BLaER1 treated with 17β-estradiol and CSF1 and Interleukin-3, amounts not matched to agents 10 nM and 100 nM (cell line): ENCODE measurements around the gene FSIP1.

Source experiments
- H3K27ac ChIP-seq, 11 experiments: shearing (Covaris generic); formaldehyde crosslinking; 2 replicates each; pipeline ENCODE4 v1.8.1; 2022
- H3K27me3 ChIP-seq, 11 experiments: shearing (Covaris generic); formaldehyde crosslinking; 2 replicates each; pipeline ENCODE4 v1.8.1; 2022
- H3K36me3 ChIP-seq, 11 experiments: shearing (Covaris generic); formaldehyde crosslinking; 2 replicates each; pipeline ENCODE4 v1.8.1; 2022
- H3K4me1 ChIP-seq, 10 experiments: shearing (Covaris generic); formaldehyde crosslinking; 2 replicates each; pipeline ENCODE4 v1.8.1; 2022
- H3K4me2 ChIP-seq, 11 experiments: shearing (Covaris generic); formaldehyde crosslinking; 2 replicates each; pipeline ENCODE4 v1.8.1; 2022
- H3K4me3 ChIP-seq, 10 experiments: shearing (Covaris generic); formaldehyde crosslinking; 2 replicates each; pipeline ENCODE4 v1.8.1; 2022
- H3K9ac ChIP-seq, 11 experiments: shearing (Covaris generic); formaldehyde crosslinking; 2 replicates each; pipeline ENCODE4 v1.8.1; 2022
- H3K9me3 ChIP-seq, 11 experiments: shearing (Covaris generic); formaldehyde crosslinking; replicated peaks in 1 of 11; 2 replicates each; pipeline ENCODE4 v1.8.1; 2022
- H4K20me1 ChIP-seq, 11 experiments: shearing (Covaris generic); formaldehyde crosslinking; 2 replicates each; pipeline ENCODE4 v1.8.1; 2022
- Cebpa-rat ChIP-seq, 11 experiments: shearing (Covaris generic); IDR thresholded peaks; 2 replicates each; pipeline ENCODE4 v1.8.1; 2022

FSIP1 gene

DNA sequence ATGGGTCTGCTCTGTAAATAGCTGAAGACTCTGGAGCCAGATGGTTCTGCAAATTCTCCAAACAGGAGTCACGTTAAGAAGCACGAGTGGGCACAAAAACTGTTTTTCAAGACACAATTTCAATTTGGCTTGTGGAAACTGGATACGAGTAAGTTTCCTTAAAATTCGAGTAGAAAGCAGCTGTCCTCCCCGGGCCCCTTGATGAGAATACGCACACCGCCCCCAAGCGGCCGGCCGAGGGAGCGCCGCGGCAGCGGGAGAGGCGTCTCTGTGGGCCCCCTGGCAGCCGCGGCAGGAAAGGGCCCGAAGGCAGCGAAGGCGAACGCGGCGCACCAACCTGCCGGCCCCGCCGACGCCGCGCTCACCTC, 202.5 kb downstream of the FSIP1 start:
- Histone ChIP-seq H3K27ac (peak overlapping the region in 5 of 11 experiments; percentile 20 to 80 (median 52); a peak in 9 of 22 replicates), H3K9me3 (peaks cover 0 to 6% (median 0%) of the 10 kb centered on the region in 11 experiments; a peak in 2 of 22 replicates), H3K27me3 (peaks cover 18 to 37% (median 34%) of the 10 kb centered on the region in 11 experiments), H3K4me3 (peak overlapping the region; percentile 48 to 67 (median 57)), H4K20me1 (peaks cover 0 to 19% (median 0%) of the 10 kb centered on the region in 11 experiments; a peak in 6 of 22 replicates), H3K4me1 (peaks cover 3 to 30% (median 10%) of the 10 kb centered on the region in 10 experiments; a peak in 8 of 20 replicates), H3K9ac (peak overlapping the region; percentile 22 to 84 (median 54); a peak in 17 of 22 replicates), H3K36me3 (peaks cover 0 to 14% (median 0%) of the 10 kb centered on the region in 11 experiments; a peak in 3 of 22 replicates), H3K4me2 (peak overlapping the region; percentile 78 to 97 (median 90))
- no peak for TF ChIP-seq Cebpa-rat (IDR thresholded peaks at IDR 0.05)

DNA sequence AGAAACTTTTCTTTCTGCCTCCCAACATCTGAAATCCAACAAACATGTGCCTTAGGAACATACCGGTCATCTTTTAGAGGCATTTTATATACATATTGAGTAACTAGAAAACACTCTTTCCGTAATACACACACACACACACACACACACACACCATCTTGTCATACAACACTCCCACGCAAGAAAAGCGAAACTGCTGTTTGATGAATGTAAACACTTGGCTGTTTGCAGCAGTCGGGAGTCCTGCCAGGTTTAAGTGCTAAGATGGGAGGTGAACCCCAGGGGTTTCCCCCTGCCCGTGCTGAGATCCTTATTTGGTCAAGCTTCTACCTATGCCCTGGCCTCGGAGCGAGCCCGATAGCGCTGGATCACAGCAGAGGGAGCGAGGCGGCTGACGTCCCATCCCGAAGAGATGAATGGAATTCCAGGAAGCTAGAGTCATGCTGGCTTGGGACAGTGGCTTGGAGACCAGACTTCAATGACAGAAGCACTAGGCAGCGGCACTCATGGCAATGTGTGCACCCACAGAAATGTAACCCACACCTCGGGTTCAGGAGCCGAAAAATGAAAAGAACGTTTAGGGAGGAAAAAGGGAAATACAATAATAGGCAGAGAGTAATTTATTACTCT, 203.0 kb downstream of the FSIP1 start:
- peak overlapping the region in 2 of 11 experiments; percentile 72 to 80; a peak in 3 of 22 replicates for H3K27ac ChIP-seq
- H3K4me2 ChIP-seq = peak overlapping the region; percentile 78 to 97 (median 90); a peak in 18 of 22 replicates
- peak overlapping the region in 2 of 11 experiments; percentile 72 to 84; a peak in 1 of 22 replicates for H3K9ac ChIP-seq
- no peak for TF ChIP-seq Cebpa-rat (IDR thresholded peaks at IDR 0.05)
- peaks cover 0 to 6% (median 0%) of the 10 kb centered on the region in 11 experiments; a peak in 2 of 22 replicates for H3K9me3 ChIP-seq
- H3K4me1 ChIP-seq = peaks cover 3 to 30% (median 10%) of the 10 kb centered on the region in 10 experiments; a peak in 8 of 20 replicates
- H3K4me3 ChIP-seq = peak overlapping the region in 1 of 10 experiments; percentile 54; a peak in 3 of 20 replicates
- H3K27me3 ChIP-seq = peaks cover 18 to 37% (median 34%) of the 10 kb centered on the region in 11 experiments
- peaks cover 0 to 19% (median 0%) of the 10 kb centered on the region in 11 experiments; a peak in 6 of 22 replicates for H4K20me1 ChIP-seq
- peaks cover 0 to 9% (median 0%) of the 10 kb centered on the region in 11 experiments; a peak in 3 of 22 replicates for H3K36me3 ChIP-seq

DNA sequence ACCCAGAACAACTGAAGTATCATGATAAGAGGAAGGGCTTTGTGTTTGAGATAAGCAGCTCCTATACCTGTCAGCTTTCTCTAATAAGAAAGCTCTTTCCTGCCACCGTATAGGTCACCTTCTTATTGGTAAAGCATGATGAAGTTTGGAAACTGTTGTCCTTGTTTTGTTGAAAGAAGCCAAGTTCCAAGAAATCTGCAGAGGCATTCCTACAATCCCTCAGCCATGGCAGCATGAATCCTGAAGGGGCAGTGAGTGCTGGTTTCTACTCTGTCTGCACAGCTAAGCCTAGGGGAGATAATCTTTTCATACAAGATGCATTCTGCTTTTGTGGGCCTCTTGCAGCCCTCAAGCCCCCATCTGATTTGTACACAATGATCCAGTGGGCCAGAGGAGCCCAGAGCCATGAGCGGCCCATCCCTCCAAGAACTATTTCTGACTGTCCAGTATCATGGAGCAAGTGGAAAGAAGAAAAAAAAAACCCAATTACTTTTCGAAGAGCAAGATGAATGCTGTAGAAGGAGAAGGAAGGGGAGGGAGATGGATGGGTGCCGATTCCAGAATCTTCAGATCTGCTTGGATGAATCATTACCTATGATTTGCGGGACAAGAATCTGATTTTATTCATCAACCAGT, 203.7 kb downstream of the FSIP1 start:
- Histone ChIP-seq H3K9ac (no peak overlapping the region), H3K9me3 (peaks cover 0 to 6% (median 0%) of the 10 kb centered on the region in 11 experiments; a peak in 2 of 22 replicates), H3K4me3 (no peak overlapping the region), H3K27me3 (peaks cover 18 to 37% (median 34%) of the 10 kb centered on the region in 11 experiments), H3K4me1 (peaks cover 3 to 31% (median 10%) of the 10 kb centered on the region in 10 experiments; a peak in 8 of 20 replicates), H3K4me2 (no peak overlapping the region), H3K36me3 (peaks cover 0 to 5% (median 0%) of the 10 kb centered on the region in 11 experiments; a peak in 2 of 22 replicates), H3K27ac (no peak overlapping the region), H4K20me1 (peaks cover 0 to 19% (median 0%) of the 10 kb centered on the region in 11 experiments; a peak in 6 of 22 replicates)
- no peak for TF ChIP-seq Cebpa-rat (IDR thresholded peaks at IDR 0.05)

DNA sequence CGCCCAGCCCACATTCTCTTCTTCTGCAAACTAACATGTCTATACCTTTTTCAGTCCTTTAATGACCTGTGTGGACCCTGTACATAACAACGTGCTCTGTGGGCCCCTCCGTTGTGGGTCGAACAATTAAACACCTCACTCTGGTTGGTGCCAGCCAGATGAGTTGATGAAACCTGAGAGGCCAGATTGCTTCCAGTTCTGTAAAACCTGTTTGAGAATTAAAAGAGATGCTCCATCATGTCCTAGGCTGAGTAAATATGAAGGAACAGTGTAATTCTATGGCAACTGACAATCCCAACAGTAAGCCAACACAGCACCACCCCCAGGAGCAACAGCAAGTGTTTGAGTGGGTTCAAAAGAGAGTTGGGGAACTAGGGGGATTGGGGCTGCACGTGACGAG, 207.5 kb downstream of the FSIP1 start:
- peaks cover 0 to 6% (median 0%) of the 10 kb centered on the region in 11 experiments; a peak in 2 of 22 replicates for H3K9me3 ChIP-seq
- no peak overlapping the region for H3K9ac ChIP-seq
- peaks cover under 1 to 8% (median 4%) of the 10 kb centered on the region in 11 experiments for H3K27me3 ChIP-seq
- H3K36me3 ChIP-seq = no peaks in the 10 kb centered on the region
- no peaks in the 10 kb centered on the region for H4K20me1 ChIP-seq
- H3K4me3 ChIP-seq = no peak overlapping the region
- no peak for TF ChIP-seq Cebpa-rat (IDR thresholded peaks at IDR 0.05)
- no peak overlapping the region for H3K27ac ChIP-seq
- peaks cover 0 to 15% (median 0%) of the 10 kb centered on the region in 10 experiments; a peak in 6 of 20 replicates for H3K4me1 ChIP-seq
- no peak overlapping the region for H3K4me2 ChIP-seq

DNA sequence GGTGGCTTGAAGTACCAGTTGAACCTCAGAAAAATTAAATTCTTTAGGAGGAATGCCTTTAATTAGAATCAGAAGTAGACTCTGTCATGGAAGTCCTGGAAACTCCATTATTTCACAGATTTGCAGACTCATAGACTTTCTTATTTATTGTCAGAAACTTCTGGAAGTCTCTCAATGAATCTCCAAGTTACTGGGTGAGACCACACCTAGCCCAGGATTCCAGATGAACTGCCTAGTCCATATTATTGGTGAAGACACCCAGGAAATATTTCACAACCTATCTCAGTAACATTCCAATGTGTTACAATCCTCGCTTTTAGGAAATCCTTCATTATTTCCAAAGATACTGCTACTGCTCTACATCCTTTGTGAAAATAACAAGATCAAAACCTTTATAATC, 208.2 kb downstream of the FSIP1 start:
- Histone ChIP-seq H3K9ac (no peak overlapping the region), H3K4me2 (no peak overlapping the region), H3K4me3 (no peak overlapping the region), H4K20me1 (no peaks in the 10 kb centered on the region), H3K27ac (no peak overlapping the region), H3K4me1 (peaks cover 0 to 9% (median 0%) of the 10 kb centered on the region in 10 experiments; a peak in 4 of 20 replicates), H3K9me3 (no peaks in the 10 kb centered on the region), H3K27me3 (peaks cover 0 to under 1% (median 0%) of the 10 kb centered on the region in 11 experiments; a peak in 2 of 22 replicates), H3K36me3 (no peaks in the 10 kb centered on the region)
- no peak for TF ChIP-seq Cebpa-rat (IDR thresholded peaks at IDR 0.05)

DNA sequence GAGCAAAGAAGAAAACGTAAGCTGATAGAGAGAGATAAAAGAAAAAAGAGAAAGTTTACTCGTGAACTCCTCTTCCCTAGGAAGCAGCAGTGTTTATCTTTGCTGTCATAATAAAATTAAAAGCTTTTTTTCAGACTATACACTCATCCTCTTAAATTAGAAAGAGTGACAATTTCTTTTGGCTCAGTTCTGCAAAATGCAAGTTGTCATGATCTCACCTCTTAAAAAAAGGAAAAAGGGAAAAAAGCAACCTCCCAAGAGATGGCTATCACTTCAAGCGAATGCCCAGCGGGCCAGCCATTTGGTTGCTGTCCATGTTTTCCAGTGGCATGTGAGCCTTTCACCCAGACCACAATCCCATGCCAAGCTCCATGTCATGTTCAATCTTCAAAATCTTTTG, 208.8 kb downstream of the FSIP1 start:
- TF ChIP-seq Cebpa-rat (IDR thresholded peaks at IDR 0.05) = no peak
- Histone ChIP-seq H3K4me3 (no peak overlapping the region), H4K20me1 (no peaks in the 10 kb centered on the region), H3K9ac (no peak overlapping the region), H3K4me2 (peak overlapping the region in 2 of 11 experiments; percentile 0 to 31; a peak in 2 of 22 replicates), H3K27me3 (no peaks in the 10 kb centered on the region), H3K36me3 (no peaks in the 10 kb centered on the region), H3K9me3 (no peaks in the 10 kb centered on the region), H3K27ac (no peak overlapping the region), H3K4me1 (peaks cover 0 to 8% (median 0%) of the 10 kb centered on the region in 10 experiments; a peak in 2 of 20 replicates)

DNA sequence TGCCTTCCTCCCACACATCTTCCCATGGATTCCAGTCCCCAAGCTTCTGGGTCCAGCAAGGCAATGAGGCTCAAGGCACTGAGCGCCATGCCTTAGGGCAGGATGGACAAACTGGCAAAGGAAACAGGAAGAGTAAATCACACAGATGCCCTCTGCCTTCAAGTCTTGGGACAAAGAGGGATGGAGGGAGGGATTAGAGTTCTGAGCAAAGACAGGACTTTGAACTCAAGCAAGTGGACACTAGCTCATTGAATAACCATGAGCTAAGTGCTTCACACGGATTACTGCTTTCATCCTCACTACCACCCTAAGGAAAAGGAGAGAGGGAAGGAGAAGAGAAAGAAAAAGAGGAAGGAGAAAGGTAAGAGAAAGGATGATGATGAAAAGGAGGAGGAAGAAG, 209.4 kb downstream of the FSIP1 start:
- H4K20me1 ChIP-seq = no peaks in the 10 kb centered on the region
- no peak overlapping the region for H3K4me3 ChIP-seq
- peaks cover 0 to 8% (median 0%) of the 10 kb centered on the region in 10 experiments; a peak in 2 of 20 replicates for H3K4me1 ChIP-seq
- H3K27ac ChIP-seq = no peak overlapping the region
- H3K4me2 ChIP-seq = peak overlapping the region in 1 of 11 experiments; percentile 0; a peak in 2 of 22 replicates
- H3K36me3 ChIP-seq = no peaks in the 10 kb centered on the region
- no peak overlapping the region for H3K9ac ChIP-seq
- no peak for TF ChIP-seq Cebpa-rat (IDR thresholded peaks at IDR 0.05)
- no peaks in the 10 kb centered on the region for H3K27me3 ChIP-seq
- no peaks in the 10 kb centered on the region for H3K9me3 ChIP-seq

DNA sequence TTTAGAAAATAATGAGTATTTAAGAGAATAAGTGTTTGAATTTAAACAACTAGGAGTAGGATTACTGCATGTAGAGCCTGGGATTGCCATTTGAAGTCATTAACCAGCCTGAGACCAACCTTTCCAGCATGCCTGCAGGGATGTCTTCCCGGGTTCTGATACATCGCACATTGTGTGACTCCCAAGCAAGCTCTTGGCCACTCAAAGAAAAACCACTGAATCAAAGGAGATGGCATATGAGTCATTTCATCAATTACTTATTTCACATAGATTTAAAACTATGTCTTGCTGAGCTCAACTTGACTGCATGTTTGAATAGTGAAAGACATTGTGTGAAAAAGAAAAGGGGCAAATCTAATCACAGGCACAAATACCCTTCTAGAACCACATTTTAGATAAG, 216.8 kb downstream of the FSIP1 start:
- no peaks in the 10 kb centered on the region for H3K9me3 ChIP-seq
- H3K4me2 ChIP-seq = no peak overlapping the region
- no peak overlapping the region for H3K9ac ChIP-seq
- no peaks in the 10 kb centered on the region for H3K4me1 ChIP-seq
- H3K36me3 ChIP-seq = no peaks in the 10 kb centered on the region
- no peak overlapping the region for H3K4me3 ChIP-seq
- no peak for TF ChIP-seq Cebpa-rat (IDR thresholded peaks at IDR 0.05)
- H4K20me1 ChIP-seq = no peaks in the 10 kb centered on the region
- H3K27me3 ChIP-seq = no peaks in the 10 kb centered on the region
- H3K27ac ChIP-seq = no peak overlapping the region
